HepG2 (cell line): ENCODE results near the gene AJM1. TPM values are rescaled to one million over a fixed set of nuclear protein-coding genes. Genes with fewer than 3 reads are reported as not detected.

Experiments
- FOXM1 ChIP-seq: sonication (generic); formaldehyde crosslinking; IDR thresholded peaks from 2 replicates; pipeline ENCODE4 v1.5.0; 2020; ENCODE audit warnings: missing genetic modification reagents
- FOXP1 ChIP-seq, 2 experiments: fragments of 450-650 bp in 1 of 2; IDR thresholded peaks; 2 replicates each; pipeline ENCODE4 v1.6.1; 2017 to 2018; ENCODE audit warnings: antibody characterized with exemption in 1 of 2
- GATAD1 ChIP-seq: IDR thresholded peaks from 2 replicates; pipeline ENCODE4 v1.6.1; 2016; ENCODE audit warnings: missing genetic modification reagents, missing compliant biosample characterization
- HMGXB4 ChIP-seq, 2 experiments: sonication (generic) in 1 of 2; formaldehyde crosslinking in 1 of 2; IDR thresholded peaks; 2 replicates each; pipeline versions ENCODE4 v1.4.0 to v1.6.1; 2018 to 2020; ENCODE audit warnings: missing genetic modification reagents in 2 of 2, borderline replicate concordance in 1 of 2, low read depth in 1 of 2, mild to moderate bottlenecking in 1 of 2, missing biosample characterization in 1 of 2
- HOXA7 ChIP-seq: sonication (generic); formaldehyde crosslinking; IDR thresholded peaks from 2 replicates; pipeline ENCODE4 v1.8.1; 2022; ENCODE audit warnings: mild to moderate bottlenecking, missing genetic modification reagents, moderate library complexity
- IKZF4 ChIP-seq: sonication (generic); formaldehyde crosslinking; IDR thresholded peaks from 2 replicates; pipeline ENCODE4 v1.5.1; 2020; ENCODE audit warnings: borderline replicate concordance, mild to moderate bottlenecking, low read depth, missing genetic modification reagents; ENCODE audit errors: not compliant biosample characterization
- KAT8 ChIP-seq: IDR thresholded peaks from 2 replicates; pipeline ENCODE4 v1.6.1; 2016; ENCODE audit warnings: missing genetic modification reagents, missing compliant biosample characterization
- KDM4B ChIP-seq: sonication (generic); formaldehyde crosslinking; IDR thresholded peaks from 2 replicates; pipeline ENCODE4 v1.4.0; 2020; ENCODE audit warnings: missing genetic modification reagents
- KDM5B ChIP-seq: sonication (generic); formaldehyde crosslinking; IDR thresholded peaks from 2 replicates; pipeline ENCODE4 v1.4.0; 2020; ENCODE audit warnings: missing genetic modification reagents, mild to moderate bottlenecking, borderline replicate concordance
- MED1 ChIP-seq: sonication (generic); formaldehyde crosslinking; IDR thresholded peaks from 2 replicates; pipeline ENCODE4 v1.4.0; 2020; ENCODE audit warnings: missing genetic modification reagents
- MED13 ChIP-seq: sonication (generic); formaldehyde crosslinking; IDR thresholded peaks from 2 replicates; pipeline ENCODE4 v1.5.0; 2020; ENCODE audit warnings: missing genetic modification reagents
- POLR2A ChIP-seq, 2 experiments: IDR thresholded peaks; 2 replicates each; pipeline ENCODE4 v1.6.1; 2011; ENCODE audit warnings: low read depth in 2 of 2, low read length in 2 of 2, mild to moderate bottlenecking in 1 of 2, moderate library complexity in 1 of 2; ENCODE audit not compliant: insufficient read depth in 1 of 2
- RARG ChIP-seq: sonication (generic); formaldehyde crosslinking; IDR thresholded peaks from 2 replicates; pipeline ENCODE4 v1.4.0; 2020; ENCODE audit warnings: low read depth, mild to moderate bottlenecking, missing genetic modification reagents
- SNAI1 ChIP-seq: sonication (generic); formaldehyde crosslinking; IDR thresholded peaks from 2 replicates; pipeline ENCODE4 v1.5.0; 2020; ENCODE audit warnings: mild to moderate bottlenecking, missing genetic modification reagents, borderline replicate concordance
- SP5 ChIP-seq: IDR thresholded peaks from 2 replicates; pipeline ENCODE4 v1.6.1; 2016; ENCODE audit warnings: low read depth, borderline replicate concordance
- TEAD3 ChIP-seq: optimal IDR thresholded peaks from 2 replicates; pipeline ENCODE3; 2016; ENCODE audit warnings: borderline replicate concordance
- TFDP1 ChIP-seq: IDR thresholded peaks from 2 replicates; pipeline ENCODE4 v1.6.1; 2016; ENCODE audit warnings: missing compliant biosample characterization, missing genetic modification reagents, borderline replicate concordance
- ZMYM3 ChIP-seq: sonication (generic); formaldehyde crosslinking; IDR thresholded peaks from 2 replicates; pipeline ENCODE4 v1.5.1; 2020; ENCODE audit warnings: mild to moderate bottlenecking, missing genetic modification reagents
- ZNF703 ChIP-seq: sonication (generic); formaldehyde crosslinking; IDR thresholded peaks from 2 replicates; pipeline ENCODE4 v1.5.1; 2020; ENCODE audit warnings: missing genetic modification reagents, mild to moderate bottlenecking, moderate library complexity, borderline replicate concordance
- ZNF713 ChIP-seq: sonication (generic); formaldehyde crosslinking; IDR thresholded peaks from 2 replicates; pipeline ENCODE4 v1.4.0; 2020; ENCODE audit warnings: mild to moderate bottlenecking, missing genetic modification reagents
- ZNF776 ChIP-seq: sonication (generic); formaldehyde crosslinking; IDR thresholded peaks from 2 replicates; pipeline ENCODE4 v1.4.0; 2020; ENCODE audit warnings: mild to moderate bottlenecking, missing genetic modification reagents
- polyA plus RNA-seq, 8 experiments: library from polyadenylated mRNA; depleted of rRNA in 3 of 8; stranded (reverse) in 7 of 8; unstranded in 1 of 8; fragments of >200 nt; fragmentation: Illumina TruSeq in 4 of 8; extraction: Trizol in 4 of 8; gene quantifications; 2 replicates each; pipeline versions ENCODE4 v1.2.1 to v1.2.3, GENCODE V29; 2011 to 2016; ENCODE audit warnings: low read depth in 4 of 8, missing spikeins in 1 of 8, mixed read lengths in 1 of 8; ENCODE audit not compliant: insufficient read depth in 1 of 8
- total RNA-seq, 5 experiments: library from RNA; depleted of rRNA; stranded (reverse); fragments of >200 nt; fragmentation: Illumina TruSeq; extraction: Trizol; gene quantifications; 2 replicates each; pipeline ENCODE4 v1.2.3, GENCODE V29; 2016; ENCODE audit warnings: low read depth in 1 of 5
- TF ChIP-seq, protein P1 (sequence below): sonication (generic); formaldehyde crosslinking; IDR thresholded peaks from 2 replicates; pipeline ENCODE4 v1.8.1; 2023; ENCODE audit warnings: mild to moderate bottlenecking, inconsistent platforms, moderate library complexity, missing genetic modification reagents, borderline replicate concordance
- TF ChIP-seq, protein P2 (sequence below): sonication (generic); formaldehyde crosslinking; IDR thresholded peaks from 2 replicates; pipeline ENCODE4 v1.4.0; 2020; ENCODE audit warnings: missing genetic modification reagents, low read depth, mild to moderate bottlenecking, borderline replicate concordance

Gene AJM1
- total and polyA plus RNA-seq, 2 of the 13 experiments (the other 11 are each of a cell fraction or from before 2014, with no cell fraction given) = 1.1 to 1.2 TPM

- peak; percentile 48 to 55; a peak in 2 of 4 replicates for TF ChIP-seq HMGXB4 (CRISPR knock-in tag; IDR thresholded peaks at IDR 0.05; ENCODE audit: borderline replicate concordance in 1 of 2, low read depth in 1 of 2)
- TF ChIP-seq FOXM1 (CRISPR knock-in tag) = no peak
- peak; percentile 60; the same call in 1 of the 2 replicates for TF ChIP-seq ZNF776
- no peak for TF ChIP-seq ZNF713
- peak; percentile 57; the same call in 1 of the 2 replicates for TF ChIP-seq GATAD1
- TF ChIP-seq, protein P1, sequence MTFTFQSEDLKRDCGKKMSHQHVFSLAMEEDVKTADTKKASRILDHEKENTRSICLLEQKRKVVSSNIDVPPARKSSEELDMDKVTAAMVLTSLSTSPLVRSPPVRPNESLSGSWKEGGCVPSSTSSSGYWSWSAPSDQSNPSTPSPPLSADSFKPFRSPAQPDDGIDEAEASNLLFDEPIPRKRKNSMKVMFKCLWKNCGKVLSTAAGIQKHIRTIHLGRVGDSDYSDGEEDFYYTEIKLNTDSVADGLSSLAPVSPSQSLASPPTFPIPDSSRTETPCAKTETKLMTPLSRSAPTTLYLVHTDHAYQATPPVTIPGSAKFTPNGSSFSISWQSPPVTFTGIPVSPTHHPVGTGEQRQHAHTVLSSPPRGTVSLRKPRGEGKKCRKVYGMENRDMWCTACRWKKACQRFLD = peak; percentile 91; the same call in 1 of the 2 replicates
- TF ChIP-seq TFDP1 (CRISPR knock-in tag) = peak; percentile 79
- TF ChIP-seq KAT8 (CRISPR knock-in tag) = peak; percentile 81
- TF ChIP-seq FOXP1 (IDR thresholded peaks at IDR 0.05) = no peak
- peak; percentile 78 for TF ChIP-seq FOXP1 (CRISPR knock-in tag; IDR thresholded peaks at IDR 0.05)
- TF ChIP-seq KDM5B (CRISPR knock-in tag) = peak; percentile 14; the same call in 1 of the 2 replicates
- peak; percentile 46; the same call in 1 of the 2 replicates for TF ChIP-seq SNAI1
- peak; percentile 87 for TF ChIP-seq IKZF4 (CRISPR knock-in tag)
- TF ChIP-seq RARG (CRISPR knock-in tag) = 0 out of 2 replicates have a peak, but pooled peaks have one; percentile 31
- TF ChIP-seq MED1 (CRISPR knock-in tag) = peak; percentile 99
- TF ChIP-seq POLR2A (IDR thresholded peaks at IDR 0.05; ENCODE audit: insufficient read depth in 1 of 2, low read depth in 2 of 2, low read length in 2 of 2) = no peak
- peak; percentile 97 for TF ChIP-seq SP5
- TF ChIP-seq TEAD3 (CRISPR knock-in tag) = peak; percentile 60
- TF ChIP-seq KDM4B (CRISPR knock-in tag) = 0 out of 2 replicates have a peak, but pooled peaks have one; percentile 67
- peak; percentile 52; the same call in 1 of the 2 replicates for TF ChIP-seq MED13 (CRISPR knock-in tag)
- TF ChIP-seq, protein P2, sequence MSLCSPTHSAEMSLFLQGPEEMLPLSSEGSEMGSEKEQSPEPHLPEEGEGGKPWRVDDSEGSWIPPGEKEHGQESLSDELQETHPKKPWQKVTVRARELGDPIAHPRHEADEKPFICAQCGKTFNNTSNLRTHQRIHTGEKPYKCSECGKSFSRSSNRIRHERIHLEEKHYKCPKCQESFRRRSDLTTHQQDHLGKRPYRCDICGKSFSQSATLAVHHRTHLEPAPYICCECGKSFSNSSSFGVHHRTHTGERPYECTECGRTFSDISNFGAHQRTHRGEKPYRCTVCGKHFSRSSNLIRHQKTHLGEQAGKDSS (CRISPR knock-in tag) = peak; percentile 84
- 0 out of 2 replicates have a peak, but pooled peaks have one; percentile 57 for TF ChIP-seq HOXA7 (CRISPR knock-in tag)
- TF ChIP-seq ZMYM3 (CRISPR knock-in tag) = no peak; the same call in 1 of the 2 replicates
- peak; percentile 74; the same call in 1 of the 2 replicates for TF ChIP-seq ZNF703 (CRISPR knock-in tag)
These were observed 43.0 kb upstream of the AJM1 start (continued) for GRCh38 chr9:136799079-136799853.
